Measurements from ENCODE around the gene SORCS2.

Gene SORCS2

GRCh38 chr4:7638984-7639789 lies 446.8 kb downstream of the SORCS2 start:
- no peak overlapping the region for H2AFZ ChIP-seq (ENCODE audit: low read length)
- no peaks in the 10 kb centered on the region for H3F3A ChIP-seq (ENCODE audit: insufficient read depth, low read length)
- no peaks in the 10 kb centered on the region for H3K79me2 ChIP-seq (ENCODE audit: insufficient read depth, low read length)
- H3K4me3 ChIP-seq (ENCODE audit: low read depth, low read length, poor library complexity, severe bottlenecking) = no peak overlapping the region
- no peak overlapping the region for H3K9ac ChIP-seq (ENCODE audit: low read length)
- no peaks in the 10 kb centered on the region for H4K20me1 ChIP-seq (ENCODE audit: insufficient read depth, low read length)
- TF ChIP-seq EZH2 (IDR thresholded peaks at IDR 0.05; ENCODE audit: borderline replicate concordance, low read length) = no peak
- no peak for TF ChIP-seq CTCF (IDR thresholded peaks at IDR 0.05; ENCODE audit: low read length)
- no peak overlapping the region for H3K4me2 ChIP-seq (ENCODE audit: low read length)
- no peak overlapping the region for H3K27ac ChIP-seq (ENCODE audit: low read depth, low read length, poor library complexity, severe bottlenecking)
- no peaks in the 10 kb centered on the region for H3K9me3 ChIP-seq (ENCODE audit: low read length)
- H3K27me3 ChIP-seq (ENCODE audit: insufficient read depth, low read length) = no peaks in the 10 kb centered on the region
- no peaks in the 10 kb centered on the region for H3K4me1 ChIP-seq (ENCODE audit: insufficient read depth, low read length, severe bottlenecking)
- no peaks in the 10 kb centered on the region for H3K9me2 ChIP-seq (ENCODE audit: low read depth, low read length)
- no peaks in the 10 kb centered on the region for H3K36me3 ChIP-seq (ENCODE audit: insufficient read depth, low read length)

GRCh38 chr4:7640136-7640535 lies 447.8 kb downstream of the SORCS2 start:
- no peaks in the 10 kb centered on the region for H3K4me1 ChIP-seq (ENCODE audit: insufficient read depth, low read length, severe bottlenecking)
- H2AFZ ChIP-seq (ENCODE audit: low read length) = no peak overlapping the region
- H3K9me2 ChIP-seq (ENCODE audit: low read depth, low read length) = no peaks in the 10 kb centered on the region
- no peaks in the 10 kb centered on the region for H3K27me3 ChIP-seq (ENCODE audit: insufficient read depth, low read length)
- H3F3A ChIP-seq (ENCODE audit: insufficient read depth, low read length) = no peaks in the 10 kb centered on the region
- no peaks in the 10 kb centered on the region for H4K20me1 ChIP-seq (ENCODE audit: insufficient read depth, low read length)
- H3K27ac ChIP-seq (ENCODE audit: low read depth, low read length, poor library complexity, severe bottlenecking) = no peak overlapping the region
- H3K36me3 ChIP-seq (ENCODE audit: insufficient read depth, low read length) = no peaks in the 10 kb centered on the region
- H3K9ac ChIP-seq (ENCODE audit: low read length) = no peak overlapping the region
- no peak for TF ChIP-seq EZH2 (IDR thresholded peaks at IDR 0.05; ENCODE audit: borderline replicate concordance, low read length)
- TF ChIP-seq CTCF (IDR thresholded peaks at IDR 0.05; ENCODE audit: low read length) = no peak
- no peak overlapping the region for H3K4me2 ChIP-seq (ENCODE audit: low read length)
- no peaks in the 10 kb centered on the region for H3K9me3 ChIP-seq (ENCODE audit: low read length)
- no peak overlapping the region for H3K4me3 ChIP-seq (ENCODE audit: low read depth, low read length, poor library complexity, severe bottlenecking)
- H3K79me2 ChIP-seq (ENCODE audit: insufficient read depth, low read length) = no peaks in the 10 kb centered on the region

GRCh38 chr4:7641712-7642111 lies 449.4 kb downstream of the SORCS2 start:
- H3K4me2 ChIP-seq (ENCODE audit: low read length) = no peak overlapping the region
- no peaks in the 10 kb centered on the region for H3K36me3 ChIP-seq (ENCODE audit: insufficient read depth, low read length)
- no peak overlapping the region for H3K9ac ChIP-seq (ENCODE audit: low read length)
- H3K4me1 ChIP-seq (ENCODE audit: insufficient read depth, low read length, severe bottlenecking) = no peaks in the 10 kb centered on the region
- no peak overlapping the region for H3K27ac ChIP-seq (ENCODE audit: low read depth, low read length, poor library complexity, severe bottlenecking)
- H2AFZ ChIP-seq (ENCODE audit: low read length) = no peak overlapping the region
- no peaks in the 10 kb centered on the region for H3F3A ChIP-seq (ENCODE audit: insufficient read depth, low read length)
- H3K4me3 ChIP-seq (ENCODE audit: low read depth, low read length, poor library complexity, severe bottlenecking) = no peak overlapping the region
- H4K20me1 ChIP-seq (ENCODE audit: insufficient read depth, low read length) = no peaks in the 10 kb centered on the region
- H3K9me3 ChIP-seq (ENCODE audit: low read length) = no peaks in the 10 kb centered on the region
- H3K27me3 ChIP-seq (ENCODE audit: insufficient read depth, low read length) = no peaks in the 10 kb centered on the region
- TF ChIP-seq EZH2 (IDR thresholded peaks at IDR 0.05; ENCODE audit: borderline replicate concordance, low read length) (no peak), CTCF (IDR thresholded peaks at IDR 0.05; ENCODE audit: low read length) (no peak)
- no peaks in the 10 kb centered on the region for H3K79me2 ChIP-seq (ENCODE audit: insufficient read depth, low read length)
- H3K9me2 ChIP-seq (ENCODE audit: low read depth, low read length) = no peaks in the 10 kb centered on the region

All from OCI-LY1 (cell line).